Endothelial cell of umbilical vein (primary cell): Measurements from ENCODE around the gene TEAD4. TPM values are rescaled to one million over a fixed set of nuclear protein-coding genes. Genes with fewer than 3 reads are reported as not detected.

Experiments used
- BruUV-seq: library from RNA; stranded (reverse); fragments of 400-500 nt; replicated peaks from 2 replicates; lab custom pipeline; 2021; lab: Mats Ljungman, UMichigan
- CTCF ChIA-PET: fragments of 300-600, 350-600 bp; sonication (Branson Sonifier 250); formaldehyde crosslinking; loops from one replicate; lab custom pipeline; 2021; ENCODE audit warnings: antibody characterized with exemption, inconsistent platforms; lab: Charles Lee
- POLR2A ChIA-PET: fragments of 300-600, 350-600 bp; sonication (Branson Sonifier 250); formaldehyde crosslinking; loops from one replicate; lab custom pipeline; 2021; ENCODE audit warnings: antibody characterized with exemption, inconsistent platforms; lab: Charles Lee
- DNase-seq: peaks from one replicate; pipeline ENCODE4 v3.0.0-alpha.2; 2011; ENCODE audit warnings: low read depth, low spot score
- FAIRE-seq: peaks from 2 replicates; lab custom pipeline; 2011; peaks lifted over from hg19 to GRCh38; lab: Jason Lieb, UNC
- H2AFZ ChIP-seq: 2 replicates; pipeline ENCODE4 v1.6.0; 2012; ENCODE audit warnings: low read depth, low read length, control low read depth, inconsistent platforms
- H3K27ac ChIP-seq: 2 replicates; pipeline ENCODE4 v1.5.1; 2011; ENCODE audit warnings: low read depth, mild to moderate bottlenecking, control low read depth, low read length, moderate library complexity; ENCODE audit not compliant: insufficient read depth
- H3K27me3 ChIP-seq, 2 experiments: 2 replicates each; pipeline versions ENCODE4 v1.6.0 to v1.6.1; 2011; ENCODE audit warnings: low read length in 2 of 2, mixed read lengths in 1 of 2; ENCODE audit not compliant: control insufficient read depth in 2 of 2, insufficient read depth in 2 of 2
- H3K36me3 ChIP-seq, 2 experiments: 2 replicates in 1 of 2; 3 replicates in 1 of 2; pipeline ENCODE4 v1.5.1; 2011; ENCODE audit warnings: low read length in 2 of 2, mild to moderate bottlenecking in 1 of 2, moderate library complexity in 1 of 2; ENCODE audit not compliant: control insufficient read depth in 2 of 2, insufficient read depth in 2 of 2; ENCODE audit errors: extremely low read depth in 1 of 2
- H3K4me1 ChIP-seq: 3 replicates; pipeline ENCODE4 v1.5.1; 2011; ENCODE audit warnings: mild to moderate bottlenecking, low read length; ENCODE audit not compliant: control insufficient read depth, insufficient read depth; ENCODE audit errors: extremely low read depth
- H3K4me2 ChIP-seq: 2 replicates; pipeline ENCODE4 v1.6.1; 2011; ENCODE audit warnings: low read length, control low read depth, mixed read lengths; ENCODE audit not compliant: insufficient read depth
- H3K4me3 ChIP-seq, 3 experiments: fragments of 200-600 bp in 1 of 3; sonication (generic), shearing (Covaris generic) in 1 of 3; replicated peaks in 1 of 3; 2 replicates each; pipeline ENCODE4 v1.5.1; 2011 to 2016; ENCODE audit warnings: control low read depth in 3 of 3, low read length in 3 of 3, mild to moderate bottlenecking in 2 of 3, inconsistent platforms in 1 of 3, low read depth in 1 of 3, moderate library complexity in 1 of 3; ENCODE audit not compliant: insufficient read depth in 1 of 3
- H3K79me2 ChIP-seq: 2 replicates; pipeline ENCODE4 v1.6.0; 2012; ENCODE audit warnings: low read length, inconsistent platforms; ENCODE audit not compliant: control insufficient read depth, insufficient read depth
- H3K9ac ChIP-seq: replicated peaks from 2 replicates; pipeline ENCODE3; 2011; ENCODE audit warnings: low read length, control low read depth; ENCODE audit not compliant: insufficient read depth; ENCODE audit errors: extremely low read depth
- H3K9me1 ChIP-seq: replicated peaks from 3 replicates; pipeline ENCODE4 v1.6.0; 2011; ENCODE audit warnings: mild to moderate bottlenecking, low read length; ENCODE audit not compliant: control insufficient read depth, insufficient read depth; ENCODE audit errors: extremely low read depth
- H3K9me3 ChIP-seq: replicated peaks from 2 replicates; pipeline ENCODE4 v1.5.1; 2012; ENCODE audit warnings: low read length, inconsistent platforms; ENCODE audit not compliant: control insufficient read depth, insufficient read depth
- H4K20me1 ChIP-seq: replicated peaks from 2 replicates; pipeline ENCODE3; 2011; ENCODE audit warnings: mild to moderate bottlenecking, low read length; ENCODE audit not compliant: control insufficient read depth, insufficient read depth; ENCODE audit errors: extremely low read depth
- CTCF ChIP-seq, 2 donors: IDR thresholded peaks; 1 replicate in 1 of 2; 2 replicates in 1 of 2; pipeline ENCODE4 v1.5.1; 2011; ENCODE audit warnings: low read length in 2 of 2, mild to moderate bottlenecking in 2 of 2, moderate library complexity in 2 of 2, control low read depth in 1 of 2, inconsistent platforms in 1 of 2, low read depth in 1 of 2; ENCODE audit not compliant: insufficient read depth in 1 of 2; ENCODE audit errors: extremely low read depth in 1 of 2
- EZH2 ChIP-seq: IDR thresholded peaks from 2 replicates; pipeline ENCODE4 v1.6.1; 2012; ENCODE audit warnings: borderline replicate concordance, low read depth, mild to moderate bottlenecking, moderate library complexity, low read length, inconsistent platforms; ENCODE audit not compliant: severe bottlenecking
- FOS ChIP-seq: IDR thresholded peaks from 2 replicates; pipeline ENCODE4 v1.6.1; 2011; ENCODE audit warnings: mild to moderate bottlenecking, low read length, moderate library complexity, borderline replicate concordance; ENCODE audit not compliant: insufficient read depth
- POLR2A ChIP-seq: IDR thresholded peaks from 2 replicates; pipeline ENCODE4 v1.6.1; 2012; ENCODE audit warnings: low read depth, mild to moderate bottlenecking, control low read depth, low read length
- dilution Hi-C: fragments of 300-500 bp; cut with MboI; formaldehyde crosslinking; loops from one replicate; pipeline ENCODE4 v1.15.0; 2019; ENCODE audit warnings: low sequenced_read_pairs; ENCODE audit not compliant: extremely low pct_ligation_motif_present
- intact Hi-C: fragments of 100-400 bp; cut with micrococcal nuclease; formaldehyde crosslinking; loops from one replicate; pipeline ENCODE4 v1.10.0; 2022
- polyA plus RNA-seq, 4 experiments: library from polyadenylated mRNA; depleted of rRNA in 3 of 4; stranded (reverse) in 3 of 4; unstranded in 1 of 4; fragments of >200 nt; gene quantifications; 2 replicates each; pipeline versions ENCODE4 v1.2.1 to v1.2.3, GENCODE V29; 2011 to 2012; ENCODE audit warnings: missing spikeins in 1 of 4
- total RNA-seq: library from RNA; stranded (reverse); gene quantifications from 2 replicates; pipeline ENCODE4 v1.2.3, GENCODE V29; 2021

TEAD4 gene
- total and polyA plus RNA-seq, 2 donors (not counting 3 experiments of a cell fraction or from before 2014, with no cell fraction given), result 34.4 to 46.0 TPM

GRCh38 chr12:3077572-3078081 lies 118.4 kb downstream of the TEAD4 start:
- H3K4me2 ChIP-seq, result peak overlapping the region; percentile 97
- intact Hi-C loops, result loop anchor here (1.0 kb wide), 2 partner anchors 20 to 46 kb away; no protein-coding TSS in a partner anchor
- dilution Hi-C loops, result loop anchor here (10.0 kb wide), 1 partner anchor 197 kb away; no protein-coding TSS in a partner anchor
- H3K27ac ChIP-seq, result peak overlapping the region; percentile 51
- BruUV-seq, result no TSS peak
- no peaks in the 10 kb centered on the region for H4K20me1 ChIP-seq
- no peaks in the 10 kb centered on the region for H3K27me3 ChIP-seq
- peaks cover 20% of the 10 kb centered on the region for H3K4me1 ChIP-seq
- FAIRE-seq (peak; percentile 82), DNase-seq (no peak)
- H3K9me3 ChIP-seq, result no peaks in the 10 kb centered on the region
- peaks cover 4% of the 10 kb centered on the region for H3K79me2 ChIP-seq
- no peaks in the 10 kb centered on the region for H3K36me3 ChIP-seq
- POLR2A ChIA-PET, result interaction anchor here (0.6 to 1.5 kb wide), 3 partner anchors 14 to 46 kb away, joined by 3 to 5 read pairs (median 4); no protein-coding TSS in a partner anchor
- H3K9me1 ChIP-seq, result no peaks in the 10 kb centered on the region
- peak overlapping the region; percentile 60 to 82 (median 80) for H3K4me3 ChIP-seq
- H2AFZ ChIP-seq, result peak overlapping the region; percentile 67
- TF ChIP-seq EZH2, result no peak
- no peak for TF ChIP-seq CTCF (IDR thresholded peaks at IDR 0.05; ENCODE audit: extremely low read depth in 1 of 2, insufficient read depth in 1 of 2, low read depth in 1 of 2, low read length in 2 of 2)
- no peak for TF ChIP-seq POLR2A
- TF ChIP-seq FOS, result no peak
- CTCF ChIA-PET, result interaction anchor here (1.2 to 1.7 kb wide), 9 partner anchors 11 to 222 kb away, joined by 3 to 22 read pairs (median 8); no protein-coding TSS in a partner anchor
- H3K9ac ChIP-seq, result peak overlapping the region; percentile 62
